Parathyroid adenoma (tissue), 2 donors: ENCODE measurements around the gene BARX2.

Source experiments
- H2AFZ ChIP-seq: fragments of 300-600 bp; sonication (generic); one replicate; pipeline ENCODE4 v1.7.0; 2017; ENCODE audit warnings: antibody characterized with exemption, mild to moderate bottlenecking
- H3K27ac ChIP-seq: fragments of 300-600 bp; sonication (generic); one replicate; pipeline ENCODE4 v1.7.0; 2017
- H3K27me3 ChIP-seq: fragments of 300-600 bp; sonication (generic); one replicate; pipeline ENCODE4 v1.7.0; 2017; ENCODE audit warnings: low read length; ENCODE audit not compliant: control insufficient read depth, insufficient read depth
- H3K36me3 ChIP-seq: fragments of 300-600 bp; sonication (generic); one replicate; pipeline ENCODE4 v1.7.0; 2017; ENCODE audit warnings: low read length; ENCODE audit not compliant: control insufficient read depth, insufficient read depth
- H3K4me1 ChIP-seq: fragments of 300-600 bp; sonication (generic); one replicate; pipeline ENCODE4 v1.7.0; 2017; ENCODE audit warnings: control low read depth
- H3K4me2 ChIP-seq: fragments of 300-600 bp; sonication (generic); one replicate; pipeline ENCODE4 v1.7.0; 2017; ENCODE audit warnings: low read length
- H3K4me3 ChIP-seq: fragments of 300-600 bp; sonication (generic); one replicate; pipeline ENCODE4 v1.7.0; 2017; ENCODE audit warnings: low read depth, low read length
- H3K79me2 ChIP-seq: fragments of 300-600 bp; sonication (generic); one replicate; pipeline ENCODE4 v1.7.0; 2017; ENCODE audit warnings: control low read depth
- H3K9ac ChIP-seq: fragments of 300-600 bp; sonication (generic); one replicate; pipeline ENCODE4 v1.7.0; 2017; ENCODE audit warnings: mild to moderate bottlenecking
- H3K9me3 ChIP-seq: fragments of 300-600 bp; sonication (generic); one replicate; pipeline ENCODE4 v1.7.0; 2017; ENCODE audit warnings: low read length; ENCODE audit not compliant: control insufficient read depth
- CTCF ChIP-seq: fragments of 300-600 bp; sonication (generic); IDR thresholded peaks from one replicate; pipeline ENCODE4 v1.7.0; 2017; ENCODE audit warnings: antibody characterized with exemption, mild to moderate bottlenecking
- donor health status: primary hyperparathyroidism.

The BARX2 gene

DNA sequence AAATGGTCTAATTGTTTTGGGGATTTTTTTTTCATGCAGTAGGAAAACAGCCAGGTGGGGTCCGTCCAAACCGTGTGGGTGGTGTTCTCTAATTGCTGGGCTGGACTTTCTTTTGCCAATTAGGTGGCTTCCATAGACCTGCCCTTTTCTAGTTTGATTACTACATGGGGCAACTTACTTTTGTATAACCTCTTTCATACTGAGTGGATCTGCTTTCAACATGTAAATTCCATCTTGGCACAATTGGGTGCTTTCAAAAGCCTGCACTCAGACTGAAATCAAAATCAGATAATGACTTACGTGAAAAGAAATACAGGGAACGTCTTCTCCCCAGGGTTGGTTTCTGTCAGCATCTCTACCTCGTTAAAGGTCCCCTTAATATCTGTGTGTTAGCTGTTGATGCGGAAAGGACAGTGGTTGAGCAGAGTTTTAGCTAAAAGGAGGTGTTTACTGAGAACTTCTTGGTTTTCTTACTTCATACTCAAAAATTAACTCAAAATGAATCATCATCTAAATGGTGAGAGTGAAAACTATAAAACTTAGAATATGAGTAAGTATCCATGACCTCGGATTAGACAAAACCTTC is 72.1 kb downstream of the BARX2 start:
- H3K9me3 ChIP-seq: no peaks in the 10 kb centered on the region
- no peak overlapping the region for H2AFZ ChIP-seq
- H3K79me2 ChIP-seq: no peaks in the 10 kb centered on the region
- no peaks in the 10 kb centered on the region for H3K36me3 ChIP-seq
- H3K4me3 ChIP-seq: no peak overlapping the region
- no peaks in the 10 kb centered on the region for H3K4me1 ChIP-seq
- H3K4me2 ChIP-seq: no peak overlapping the region
- H3K27ac ChIP-seq: no peak overlapping the region
- H3K9ac ChIP-seq: no peak overlapping the region
- no peak for TF ChIP-seq CTCF
- H3K27me3 ChIP-seq: no peaks in the 10 kb centered on the region

DNA sequence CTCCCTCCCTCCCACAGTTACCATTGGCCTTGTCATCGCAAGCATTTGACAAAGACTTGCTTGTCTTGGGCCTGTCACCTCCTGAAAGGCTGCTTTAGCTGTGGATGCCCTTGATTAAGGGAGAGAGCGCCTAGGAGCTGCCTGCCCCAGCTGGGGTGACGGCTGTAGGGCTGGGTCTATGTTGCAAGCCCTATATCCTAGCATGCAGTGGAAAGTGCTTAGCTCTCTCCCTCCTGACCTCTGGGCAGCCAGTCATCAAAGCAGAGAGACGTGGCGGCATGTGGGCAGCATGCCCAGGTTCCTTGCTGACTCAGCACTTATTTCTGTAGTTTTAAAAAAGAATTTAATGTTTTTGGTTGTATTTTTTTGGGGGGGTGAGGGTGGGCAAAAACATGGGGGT is 75.9 kb downstream of the BARX2 start:
- no peak for TF ChIP-seq CTCF
- Histone ChIP-seq H3K79me2 (no peaks in the 10 kb centered on the region), H2AFZ (no peak overlapping the region), H3K27me3 (no peaks in the 10 kb centered on the region), H3K4me3 (no peak overlapping the region), H3K9ac (no peak overlapping the region), H3K9me3 (no peaks in the 10 kb centered on the region), H3K4me1 (no peaks in the 10 kb centered on the region), H3K36me3 (no peaks in the 10 kb centered on the region), H3K27ac (no peak overlapping the region), H3K4me2 (no peak overlapping the region)

GRCh38 chr11:129453293-129453721 is 77.7 kb downstream of the BARX2 start:
- no peak overlapping the region for H3K27ac ChIP-seq
- H3K9me3 ChIP-seq: no peaks in the 10 kb centered on the region
- no peak for TF ChIP-seq CTCF
- no peaks in the 10 kb centered on the region for H3K4me1 ChIP-seq
- no peak overlapping the region for H3K4me2 ChIP-seq
- no peaks in the 10 kb centered on the region for H3K79me2 ChIP-seq
- no peaks in the 10 kb centered on the region for H3K27me3 ChIP-seq
- H3K9ac ChIP-seq: no peak overlapping the region
- no peaks in the 10 kb centered on the region for H3K36me3 ChIP-seq
- H2AFZ ChIP-seq: no peak overlapping the region
- H3K4me3 ChIP-seq: no peak overlapping the region

DNA sequence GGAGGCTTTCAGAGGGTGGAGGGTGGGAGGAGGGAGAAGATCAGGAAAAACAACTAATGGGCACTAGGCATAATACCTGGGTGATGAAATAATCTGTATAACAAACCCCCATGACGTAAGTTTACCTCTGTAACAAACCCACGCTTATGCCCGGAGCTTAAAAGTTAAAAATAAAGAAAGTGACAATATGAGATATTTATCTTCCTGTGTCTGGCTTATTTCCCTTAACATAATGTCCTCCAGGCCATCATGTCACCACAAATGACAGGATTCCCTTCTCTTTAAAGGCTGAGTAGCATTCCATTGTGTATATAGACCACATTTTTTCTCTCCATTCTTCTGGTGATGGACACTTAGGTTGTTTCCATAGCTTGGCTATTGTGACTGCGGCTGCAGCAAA is 79.5 kb downstream of the BARX2 start:
- Histone ChIP-seq H3K4me1 (no peaks in the 10 kb centered on the region), H3K27me3 (no peaks in the 10 kb centered on the region)
- no peak for TF ChIP-seq CTCF

More for the DNA sequence above, 79.5 kb downstream of the BARX2 start:
- H3K9me3 ChIP-seq: no peaks in the 10 kb centered on the region
- no peak overlapping the region for H3K27ac ChIP-seq
- no peak overlapping the region for H3K9ac ChIP-seq
- H2AFZ ChIP-seq: no peak overlapping the region
- no peak overlapping the region for H3K4me3 ChIP-seq
- no peaks in the 10 kb centered on the region for H3K36me3 ChIP-seq
- no peaks in the 10 kb centered on the region for H3K79me2 ChIP-seq
- H3K4me2 ChIP-seq: no peak overlapping the region
